HepG2 (cell line): ENCODE data around the gene THRB.

ENCODE experiments used
- TF ChIP-seq, protein P1 (sequence below): sonication (generic); formaldehyde crosslinking; IDR thresholded peaks from 2 replicates; pipeline ENCODE4 v1.5.0; 2020; ENCODE audit warnings: mild to moderate bottlenecking, missing genetic modification reagents, moderate library complexity
- TF ChIP-seq, protein P2 (sequence below): sonication (generic); formaldehyde crosslinking; IDR thresholded peaks from 2 replicates; pipeline ENCODE4 v1.4.0; 2020; ENCODE audit warnings: missing genetic modification reagents

DNA sequence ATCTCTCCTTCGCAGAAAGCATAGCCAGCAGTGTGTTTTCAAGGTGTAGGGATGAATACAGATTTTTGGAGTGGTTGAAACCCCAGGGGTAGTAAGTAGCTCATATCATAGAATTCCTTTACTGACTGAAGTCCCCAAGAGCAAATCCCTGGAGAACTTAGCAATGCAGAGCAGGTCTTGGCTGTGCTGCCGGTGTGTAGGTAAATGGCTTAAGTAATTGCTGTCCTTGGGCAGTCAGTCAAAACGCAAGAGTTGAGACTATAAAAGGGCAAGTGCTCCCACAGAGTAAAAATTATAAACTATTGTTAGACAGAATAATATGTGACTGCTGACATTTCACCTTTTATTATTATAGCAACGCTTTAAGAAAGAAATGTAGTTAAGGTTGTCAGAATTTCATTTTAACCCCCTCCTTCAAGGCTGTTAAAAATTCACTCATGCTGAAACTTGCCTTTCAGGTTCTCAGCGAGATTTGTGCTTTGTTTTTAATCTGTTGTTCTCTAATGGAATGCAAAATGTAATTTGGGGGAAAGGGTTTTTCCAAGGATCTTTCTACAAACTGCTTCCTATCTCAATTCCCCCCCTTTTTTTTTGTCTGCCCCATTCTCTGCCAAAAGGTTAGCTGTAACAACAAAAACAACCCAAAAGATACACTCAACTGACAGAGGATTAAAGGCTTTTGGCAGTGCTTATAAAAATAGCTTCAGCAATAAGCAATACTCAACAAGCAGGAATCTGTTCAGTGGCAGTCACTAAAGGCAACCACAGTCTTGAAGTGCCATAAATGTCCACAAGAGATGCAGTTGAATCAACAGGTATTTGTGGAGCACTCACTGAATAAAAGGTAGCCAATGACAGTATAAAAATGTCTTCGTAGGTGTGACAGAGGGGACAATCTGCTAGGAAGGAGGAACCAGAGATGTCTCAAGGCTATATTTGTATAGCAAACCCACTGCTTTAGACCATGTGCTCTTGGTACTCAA lies 105.3 kb downstream of the THRB start:
- TF ChIP-seq, protein P1, sequence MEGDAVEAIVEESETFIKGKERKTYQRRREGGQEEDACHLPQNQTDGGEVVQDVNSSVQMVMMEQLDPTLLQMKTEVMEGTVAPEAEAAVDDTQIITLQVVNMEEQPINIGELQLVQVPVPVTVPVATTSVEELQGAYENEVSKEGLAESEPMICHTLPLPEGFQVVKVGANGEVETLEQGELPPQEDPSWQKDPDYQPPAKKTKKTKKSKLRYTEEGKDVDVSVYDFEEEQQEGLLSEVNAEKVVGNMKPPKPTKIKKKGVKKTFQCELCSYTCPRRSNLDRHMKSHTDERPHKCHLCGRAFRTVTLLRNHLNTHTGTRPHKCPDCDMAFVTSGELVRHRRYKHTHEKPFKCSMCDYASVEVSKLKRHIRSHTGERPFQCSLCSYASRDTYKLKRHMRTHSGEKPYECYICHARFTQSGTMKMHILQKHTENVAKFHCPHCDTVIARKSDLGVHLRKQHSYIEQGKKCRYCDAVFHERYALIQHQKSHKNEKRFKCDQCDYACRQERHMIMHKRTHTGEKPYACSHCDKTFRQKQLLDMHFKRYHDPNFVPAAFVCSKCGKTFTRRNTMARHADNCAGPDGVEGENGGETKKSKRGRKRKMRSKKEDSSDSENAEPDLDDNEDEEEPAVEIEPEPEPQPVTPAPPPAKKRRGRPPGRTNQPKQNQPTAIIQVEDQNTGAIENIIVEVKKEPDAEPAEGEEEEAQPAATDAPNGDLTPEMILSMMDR (CRISPR knock-in tag), result no peak
- TF ChIP-seq, protein P2, sequence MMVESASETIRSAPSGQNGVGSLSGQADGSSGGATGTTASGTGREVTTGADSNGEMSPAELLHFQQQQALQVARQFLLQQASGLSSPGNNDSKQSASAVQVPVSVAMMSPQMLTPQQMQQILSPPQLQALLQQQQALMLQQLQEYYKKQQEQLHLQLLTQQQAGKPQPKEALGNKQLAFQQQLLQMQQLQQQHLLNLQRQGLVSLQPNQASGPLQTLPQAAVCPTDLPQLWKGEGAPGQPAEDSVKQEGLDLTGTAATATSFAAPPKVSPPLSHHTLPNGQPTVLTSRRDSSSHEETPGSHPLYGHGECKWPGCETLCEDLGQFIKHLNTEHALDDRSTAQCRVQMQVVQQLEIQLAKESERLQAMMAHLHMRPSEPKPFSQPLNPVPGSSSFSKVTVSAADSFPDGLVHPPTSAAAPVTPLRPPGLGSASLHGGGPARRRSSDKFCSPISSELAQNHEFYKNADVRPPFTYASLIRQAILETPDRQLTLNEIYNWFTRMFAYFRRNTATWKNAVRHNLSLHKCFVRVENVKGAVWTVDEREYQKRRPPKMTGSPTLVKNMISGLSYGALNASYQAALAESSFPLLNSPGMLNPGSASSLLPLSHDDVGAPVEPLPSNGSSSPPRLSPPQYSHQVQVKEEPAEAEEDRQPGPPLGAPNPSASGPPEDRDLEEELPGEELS (CRISPR knock-in tag), result no peak
